Suprapubic skin (tissue), 4 donors: ENCODE results near the gene MFF. TPM values are rescaled to one million over a fixed set of nuclear protein-coding genes. Genes with fewer than 3 reads are reported as not detected.

Experiments used
- DNase-seq, 2 donors: peaks; one replicate each; pipeline ENCODE4 v3.0.0-alpha.2; 2019; ENCODE audit warnings: low spot score in 2 of 2
- H3K27ac ChIP-seq: fragments of 200-600 bp; sonication (generic); one replicate; pipeline ENCODE4 v1.5.1; 2019
- H3K27me3 ChIP-seq: fragments of 200-600 bp; sonication (generic); one replicate; pipeline ENCODE4 v1.5.1; 2019
- H3K36me3 ChIP-seq: fragments of 200-600 bp; sonication (generic); one replicate; pipeline ENCODE4 v1.5.1; 2019
- H3K4me1 ChIP-seq: fragments of 200-600 bp; sonication (generic); one replicate; pipeline ENCODE4 v1.5.1; 2019
- H3K4me3 ChIP-seq: fragments of 200-600 bp; sonication (generic); one replicate; pipeline ENCODE4 v1.5.1; 2019; ENCODE audit warnings: mild to moderate bottlenecking
- H3K9me3 ChIP-seq: fragments of 200-600 bp; sonication (generic); one replicate; pipeline ENCODE4 v1.5.1; 2019
- EP300 ChIP-seq: sonication (generic); formaldehyde crosslinking; IDR thresholded peaks from one replicate; pipeline ENCODE4 v1.6.1; 2017; ENCODE audit warnings: antibody characterized with exemption
- POLR2A ChIP-seq, 2 donors: fragments of 450-650 bp; IDR thresholded peaks; one replicate each; pipeline ENCODE4 v1.6.1; 2017; ENCODE audit warnings: antibody characterized with exemption in 2 of 2, mild to moderate bottlenecking in 2 of 2, moderate library complexity in 2 of 2
- POLR2AphosphoS5 ChIP-seq, 3 donors: sonication (generic); formaldehyde crosslinking; IDR thresholded peaks; one replicate each; pipeline ENCODE4 v1.6.1; 2017; ENCODE audit warnings: antibody characterized with exemption in 3 of 3
- WGBS: methylation state at CpG from one replicate; pipeline ENCODE4 v1.1.5; 2018; 5-methylcytosine and 5-hydroxymethylcytosine counted together
- total RNA-seq, 4 donors: library from RNA; depleted of rRNA; stranded (reverse); fragments of >200 nt; gene quantifications; one replicate each; pipeline ENCODE4 v1.1.0, GENCODE V29; 2016
- TF ChIP-seq, protein P1 (sequence below), 2 donors: fragments of 200-600 bp in 1 of 2; fragments of 450-650 bp in 1 of 2; sonication (generic) in 1 of 2; IDR thresholded peaks; one replicate each; pipeline ENCODE4 v1.5.1; 2016 to 2019; ENCODE audit warnings: antibody characterized with exemption in 2 of 2, mild to moderate bottlenecking in 1 of 2, moderate library complexity in 1 of 2

The MFF gene
- total RNA-seq, 4 donors from 2014 or later, result 89.8 to 157 (median 103) TPM

DNA sequence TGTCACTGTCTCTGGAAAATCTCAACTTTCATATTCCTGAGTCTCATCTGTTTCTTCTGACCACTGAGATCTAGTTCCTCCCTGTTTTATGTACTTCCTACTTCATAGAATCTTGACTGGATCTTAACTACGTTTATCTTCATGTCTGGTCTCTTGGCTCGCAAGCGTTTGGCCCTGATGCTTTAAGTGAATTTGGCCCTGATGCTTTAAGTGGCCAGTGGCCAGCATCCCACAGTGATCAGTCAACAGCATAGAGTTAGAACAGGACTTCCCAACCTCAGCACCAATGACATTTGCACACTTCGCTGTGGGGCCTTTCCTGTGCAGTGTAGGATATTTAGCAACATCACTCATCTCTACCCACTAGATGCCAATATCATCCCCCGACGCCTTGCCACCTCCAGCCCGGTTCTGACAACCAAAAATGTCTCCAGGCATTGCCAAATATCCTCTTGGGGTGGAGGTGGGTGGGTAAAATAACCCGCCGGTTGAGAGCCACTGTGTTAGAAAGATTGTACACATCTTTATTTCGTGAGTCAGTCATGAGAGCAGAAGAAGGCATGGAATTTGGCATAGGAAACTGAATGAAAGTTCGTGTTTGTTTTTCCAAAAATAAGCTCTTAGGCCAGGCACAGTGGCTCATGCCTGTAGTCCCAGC, 41.8 kb downstream of the MFF start:
- no peak overlapping the region for H3K27ac ChIP-seq
- H3K36me3 ChIP-seq, result no peaks in the 10 kb centered on the region
- WGBS, result 56% methylated on average over 11 of the region's 11 CpGs
- no peaks in the 10 kb centered on the region for H3K9me3 ChIP-seq
- DNase-seq, result no peak
- H3K4me3 ChIP-seq, result no peak overlapping the region
- TF ChIP-seq EP300 (no peak), POLR2A (IDR thresholded peaks at IDR 0.05) (no peak), POLR2AphosphoS5 (IDR thresholded peaks at IDR 0.05) (no peak)
- TF ChIP-seq, protein P1, sequence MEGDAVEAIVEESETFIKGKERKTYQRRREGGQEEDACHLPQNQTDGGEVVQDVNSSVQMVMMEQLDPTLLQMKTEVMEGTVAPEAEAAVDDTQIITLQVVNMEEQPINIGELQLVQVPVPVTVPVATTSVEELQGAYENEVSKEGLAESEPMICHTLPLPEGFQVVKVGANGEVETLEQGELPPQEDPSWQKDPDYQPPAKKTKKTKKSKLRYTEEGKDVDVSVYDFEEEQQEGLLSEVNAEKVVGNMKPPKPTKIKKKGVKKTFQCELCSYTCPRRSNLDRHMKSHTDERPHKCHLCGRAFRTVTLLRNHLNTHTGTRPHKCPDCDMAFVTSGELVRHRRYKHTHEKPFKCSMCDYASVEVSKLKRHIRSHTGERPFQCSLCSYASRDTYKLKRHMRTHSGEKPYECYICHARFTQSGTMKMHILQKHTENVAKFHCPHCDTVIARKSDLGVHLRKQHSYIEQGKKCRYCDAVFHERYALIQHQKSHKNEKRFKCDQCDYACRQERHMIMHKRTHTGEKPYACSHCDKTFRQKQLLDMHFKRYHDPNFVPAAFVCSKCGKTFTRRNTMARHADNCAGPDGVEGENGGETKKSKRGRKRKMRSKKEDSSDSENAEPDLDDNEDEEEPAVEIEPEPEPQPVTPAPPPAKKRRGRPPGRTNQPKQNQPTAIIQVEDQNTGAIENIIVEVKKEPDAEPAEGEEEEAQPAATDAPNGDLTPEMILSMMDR (IDR thresholded peaks at IDR 0.05), result no peak
- peaks cover 13% of the 10 kb centered on the region for H3K4me1 ChIP-seq
- no peaks in the 10 kb centered on the region for H3K27me3 ChIP-seq

DNA sequence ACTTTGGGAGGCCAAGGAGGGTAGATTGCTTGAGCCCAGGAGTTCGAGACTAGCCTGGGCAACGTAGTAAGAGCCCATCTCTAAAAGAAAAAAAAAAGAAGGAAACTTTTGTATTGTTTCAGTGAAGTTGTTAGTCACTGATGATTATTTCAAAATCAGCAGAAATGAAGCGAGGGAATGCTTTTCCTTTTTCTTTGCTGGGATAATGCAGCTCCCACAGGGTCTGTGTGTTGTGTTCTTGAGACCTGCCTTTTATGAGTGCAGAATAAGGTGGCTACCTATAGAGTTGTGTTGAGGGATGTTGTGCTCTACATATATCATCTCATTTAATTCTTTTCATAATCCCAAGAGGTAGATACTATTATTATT, 42.4 kb downstream of the MFF start:
- 80% methylated on average over 3 of the region's 3 CpGs for WGBS
- H3K27ac ChIP-seq, result no peak overlapping the region

DNA sequence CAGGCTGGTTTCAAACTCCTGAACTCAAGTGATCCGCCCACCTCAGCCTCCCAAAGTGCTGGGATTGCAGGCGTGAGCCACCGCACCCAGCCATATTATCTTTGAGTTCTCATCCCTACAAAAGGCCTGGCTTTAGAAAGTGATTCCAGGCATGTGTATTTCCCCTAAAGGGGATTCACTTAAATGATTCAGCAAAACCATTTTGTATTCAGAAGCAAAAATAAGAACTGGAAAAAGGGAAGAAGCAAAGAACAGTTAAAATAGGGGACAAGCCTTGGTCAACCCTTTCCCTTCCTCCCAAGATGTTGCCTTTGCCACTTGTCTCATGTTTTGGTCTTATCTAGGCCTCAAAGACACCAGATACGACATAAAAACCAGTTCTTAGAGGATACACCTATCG, 43.5 kb downstream of the MFF start:
- Histone ChIP-seq H3K4me3 (no peak overlapping the region), H3K27ac (no peak overlapping the region), H3K9me3 (no peaks in the 10 kb centered on the region), H3K4me1 (peaks cover 13% of the 10 kb centered on the region), H3K36me3 (no peaks in the 10 kb centered on the region), H3K27me3 (no peaks in the 10 kb centered on the region)
- 91% methylated on average over 5 of the region's 5 CpGs for WGBS
- DNase-seq, result no peak
- no peak for TF ChIP-seq POLR2AphosphoS5 (IDR thresholded peaks at IDR 0.05)
- no peak for TF ChIP-seq POLR2A (IDR thresholded peaks at IDR 0.05)
- no peak for TF ChIP-seq EP300
- TF ChIP-seq, protein P1 (IDR thresholded peaks at IDR 0.05), result no peak

More for the DNA sequence above, 42.4 kb downstream of the MFF start:
- Histone ChIP-seq H3K4me3 (no peak overlapping the region), H3K36me3 (no peaks in the 10 kb centered on the region), H3K27me3 (no peaks in the 10 kb centered on the region), H3K4me1 (peaks cover 13% of the 10 kb centered on the region), H3K9me3 (no peaks in the 10 kb centered on the region)
- TF ChIP-seq POLR2AphosphoS5 (IDR thresholded peaks at IDR 0.05), result no peak
- no peak for TF ChIP-seq EP300
- TF ChIP-seq POLR2A (IDR thresholded peaks at IDR 0.05), result no peak
- TF ChIP-seq, protein P1 (IDR thresholded peaks at IDR 0.05), result no peak
- DNase-seq, result no peak

DNA sequence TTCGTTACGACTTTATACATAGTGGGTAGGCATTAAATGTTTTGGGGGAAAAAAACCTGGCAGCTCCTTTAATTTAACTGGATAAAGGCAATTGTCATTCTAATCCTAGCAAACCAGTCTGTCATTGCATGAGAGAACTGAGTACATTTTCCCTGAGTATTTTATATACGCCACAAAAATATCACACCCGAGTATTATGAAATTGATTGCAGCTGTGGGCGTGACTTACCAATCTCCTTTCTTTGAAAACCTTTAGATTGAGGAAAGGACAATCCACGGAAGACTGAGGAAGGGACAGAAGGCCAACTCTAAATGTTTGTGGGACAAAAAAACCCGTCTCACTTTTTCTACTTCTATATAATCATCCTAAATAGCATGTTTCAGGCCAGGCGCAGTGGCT, 45.0 kb downstream of the MFF start:
- 73% methylated on average over 8 of the region's 8 CpGs for WGBS
- TF ChIP-seq EP300 (no peak), POLR2AphosphoS5 (IDR thresholded peaks at IDR 0.05) (no peak), POLR2A (IDR thresholded peaks at IDR 0.05) (no peak)
- TF ChIP-seq, protein P1 (IDR thresholded peaks at IDR 0.05), result no peak
- no peaks in the 10 kb centered on the region for H3K36me3 ChIP-seq
- H3K9me3 ChIP-seq, result no peaks in the 10 kb centered on the region
- H3K27ac ChIP-seq, result no peak overlapping the region
- peaks cover 13% of the 10 kb centered on the region for H3K4me1 ChIP-seq
- no peak for DNase-seq
- H3K4me3 ChIP-seq, result no peak overlapping the region
- no peaks in the 10 kb centered on the region for H3K27me3 ChIP-seq

DNA sequence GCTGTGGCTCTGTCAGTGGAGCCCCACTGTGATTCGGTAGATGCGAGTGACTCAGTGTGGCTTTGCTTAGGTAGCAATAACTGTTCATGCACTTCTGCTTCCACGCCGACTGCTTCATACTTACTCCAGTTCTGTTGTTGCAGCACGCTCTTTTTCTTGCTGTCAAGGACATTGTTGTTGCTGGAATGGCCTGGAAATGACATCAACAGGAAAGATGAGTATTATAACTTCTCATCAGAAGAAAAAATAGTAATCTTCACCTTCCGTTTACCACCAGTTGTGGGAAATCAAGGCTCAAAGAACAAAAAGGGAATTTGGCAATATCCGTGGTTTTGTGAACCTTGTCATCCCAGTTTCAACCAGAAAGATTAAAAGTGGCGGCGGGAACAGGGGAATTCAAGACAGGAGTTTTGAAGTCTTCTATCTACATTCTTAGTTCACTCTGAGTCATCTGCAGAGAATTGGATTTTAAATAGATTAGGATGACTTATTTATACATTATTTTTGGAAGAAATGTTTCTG, 45.8 kb downstream of the MFF start:
- no peak for DNase-seq
- Histone ChIP-seq H3K4me1 (peaks cover 10% of the 10 kb centered on the region), H3K27me3 (no peaks in the 10 kb centered on the region), H3K9me3 (no peaks in the 10 kb centered on the region), H3K36me3 (no peaks in the 10 kb centered on the region), H3K27ac (no peak overlapping the region), H3K4me3 (no peak overlapping the region)
- WGBS, result 71% methylated on average over 9 of the region's 9 CpGs
- TF ChIP-seq, protein P1 (IDR thresholded peaks at IDR 0.05), result no peak
- TF ChIP-seq POLR2A (IDR thresholded peaks at IDR 0.05) (no peak), EP300 (no peak), POLR2AphosphoS5 (IDR thresholded peaks at IDR 0.05) (no peak)
